Endometrium (tissue), 2 donors: ENCODE results near the gene ABHD4.
"Not testable (repeated sequence)": the region's sequence is repeated elsewhere in the genome, so short reads cannot be mapped to it uniquely, and the experiment has no call there.

Experiments
- FAIRE-seq: peaks from 2 replicates; lab custom pipeline; 2012; peaks lifted over from hg19 to GRCh38; lab: Jason Lieb, UNC
- donor health status: control.
- donor health status: control.

ABHD4 gene

GRCh38 chr14:22561661-22562579 lies 36.2 kb upstream of the ABHD4 start:
- no peak for FAIRE-seq

DNA sequence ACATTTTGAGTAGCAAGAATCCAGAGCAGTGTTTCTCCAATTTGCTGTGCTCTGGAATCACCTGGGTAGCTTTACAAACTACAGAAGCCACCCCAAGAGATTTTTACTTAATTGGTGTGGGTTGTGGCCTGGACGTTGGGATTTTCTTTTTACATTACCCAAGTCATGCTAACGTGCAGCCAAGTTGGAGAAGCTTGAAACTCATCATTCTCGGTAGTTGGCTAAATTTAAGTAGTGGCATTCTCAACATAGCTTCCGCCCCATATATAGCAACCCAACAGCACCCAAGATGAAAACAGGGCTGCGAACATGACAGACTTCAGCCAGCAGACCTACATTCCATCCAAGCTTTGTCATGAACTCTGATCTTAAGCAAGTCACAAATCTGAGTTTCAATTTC lies 34.1 kb upstream of the ABHD4 start:
- FAIRE-seq = no peak

- no peak for FAIRE-seq
Measured at GRCh38 chr14:22564463-22564862, 33.6 kb upstream of the ABHD4 start.

GRCh38 chr14:22565391-22565945 lies 32.6 kb upstream of the ABHD4 start:
- FAIRE-seq = no peak

GRCh38 chr14:22566266-22566665 lies 31.8 kb upstream of the ABHD4 start:
- FAIRE-seq = not testable (repeated sequence)

- FAIRE-seq = no peak
Measured at GRCh38 chr14:22566845-22567244, 31.3 kb upstream of the ABHD4 start.

GRCh38 chr14:22567437-22567836 lies 30.7 kb upstream of the ABHD4 start:
- no peak for FAIRE-seq

- no peak for FAIRE-seq
Measured at GRCh38 chr14:22569106-22569736, 28.9 kb upstream of the ABHD4 start.

DNA sequence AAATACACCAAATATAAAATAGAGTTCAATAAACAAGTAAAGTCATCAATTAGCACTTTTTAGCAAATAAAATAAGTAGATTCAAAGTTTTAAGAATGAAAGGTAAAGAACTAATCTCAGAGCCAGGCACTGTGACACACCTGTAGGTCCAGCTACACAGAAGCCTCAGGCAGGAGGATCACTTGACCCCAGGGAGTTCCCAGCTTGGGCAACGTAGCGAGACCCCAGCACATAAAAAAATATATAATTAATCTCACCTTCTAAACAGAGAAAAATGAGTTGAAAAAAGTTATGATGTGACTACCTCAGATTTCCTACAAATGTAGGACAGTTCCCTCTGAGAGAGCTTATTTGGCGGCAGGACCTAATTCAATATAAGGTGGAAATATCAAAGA lies 28.4 kb upstream of the ABHD4 start:
- FAIRE-seq = no peak

GRCh38 chr14:22570132-22570949 lies 27.8 kb upstream of the ABHD4 start:
- peak; percentile 87 for FAIRE-seq

DNA sequence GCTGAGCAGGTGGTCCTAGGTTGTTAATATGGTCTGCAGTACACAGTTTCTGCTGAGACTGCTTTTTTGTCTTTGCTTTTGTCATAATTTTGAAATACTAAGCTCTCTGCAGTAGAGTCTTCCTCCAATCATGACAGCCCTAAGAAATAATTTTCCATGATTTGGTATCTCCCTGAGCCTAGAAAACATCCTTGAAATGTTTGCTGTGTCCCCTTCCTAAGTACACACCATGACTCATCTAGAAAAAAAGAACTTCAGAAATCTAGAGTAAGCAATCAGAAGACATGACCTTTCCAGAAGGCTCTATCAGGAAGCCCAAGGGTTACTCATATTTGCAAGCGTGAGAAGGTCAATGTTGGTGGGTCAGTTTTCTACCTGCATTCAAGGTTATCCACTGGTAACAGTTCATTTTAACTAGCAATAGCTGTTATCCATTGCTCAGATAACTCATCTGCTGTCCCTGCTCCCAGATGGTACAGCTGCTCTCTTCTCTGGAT lies 25.5 kb upstream of the ABHD4 start:
- no peak for FAIRE-seq

DNA sequence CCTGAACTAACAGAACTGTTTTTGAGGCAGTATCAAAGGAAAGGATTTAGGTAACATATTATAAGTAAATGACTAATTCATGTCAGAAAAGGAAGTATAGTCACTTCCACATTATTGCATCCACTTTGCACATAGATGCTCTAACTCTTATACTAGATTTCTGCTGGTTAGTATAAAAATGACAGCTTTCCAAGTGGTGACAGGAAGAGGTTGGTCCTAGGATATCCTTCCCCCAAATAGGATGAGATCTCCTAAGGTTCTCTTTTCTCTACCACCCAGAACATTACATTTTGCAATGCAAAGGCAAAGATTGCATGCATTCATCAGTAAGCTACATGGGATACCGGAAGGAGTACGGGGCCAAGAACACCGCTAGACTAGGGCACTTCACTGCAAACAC lies 24.3 kb upstream of the ABHD4 start:
- no peak for FAIRE-seq

- no peak for FAIRE-seq
Measured at GRCh38 chr14:22577334-22577908, 20.7 kb upstream of the ABHD4 start.

DNA sequence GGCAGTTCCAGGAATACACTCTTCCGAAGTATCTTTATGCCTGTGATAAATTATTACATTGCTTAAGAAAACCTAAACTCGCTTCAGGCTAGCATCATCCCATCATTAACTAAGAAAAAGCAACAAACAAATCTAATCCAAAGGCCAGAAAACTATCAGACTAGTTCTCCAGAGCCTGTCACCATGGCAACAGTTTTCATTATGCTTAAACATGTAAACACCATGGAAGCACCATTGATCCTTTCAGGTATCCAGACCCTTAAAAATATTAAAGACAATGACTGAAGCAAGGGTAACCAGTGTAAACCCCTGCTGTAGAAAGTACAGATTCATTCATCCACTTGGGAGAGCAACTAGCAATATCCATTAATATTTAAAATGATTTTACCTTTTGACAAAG lies 18.9 kb upstream of the ABHD4 start:
- no peak for FAIRE-seq

DNA sequence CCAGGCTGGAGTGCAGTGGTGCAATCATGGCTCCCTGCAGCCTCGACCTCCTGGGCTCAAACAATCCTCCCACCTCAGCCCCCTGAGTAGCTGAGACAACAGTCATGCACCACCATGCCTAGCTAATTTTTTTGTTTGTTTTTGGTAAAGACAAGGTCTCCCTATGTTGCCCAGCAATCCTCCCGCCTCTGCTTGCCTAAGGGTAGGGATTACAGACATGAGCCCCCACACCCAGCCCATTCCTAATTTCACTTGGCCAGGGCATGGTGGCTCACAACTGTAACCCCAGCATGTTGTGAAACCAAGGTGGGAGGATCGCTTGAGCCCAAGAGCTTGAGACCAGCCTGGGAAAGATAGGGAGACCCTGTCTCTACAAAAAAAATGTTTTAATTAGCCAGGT lies 18.2 kb upstream of the ABHD4 start:
- FAIRE-seq = no peak

DNA sequence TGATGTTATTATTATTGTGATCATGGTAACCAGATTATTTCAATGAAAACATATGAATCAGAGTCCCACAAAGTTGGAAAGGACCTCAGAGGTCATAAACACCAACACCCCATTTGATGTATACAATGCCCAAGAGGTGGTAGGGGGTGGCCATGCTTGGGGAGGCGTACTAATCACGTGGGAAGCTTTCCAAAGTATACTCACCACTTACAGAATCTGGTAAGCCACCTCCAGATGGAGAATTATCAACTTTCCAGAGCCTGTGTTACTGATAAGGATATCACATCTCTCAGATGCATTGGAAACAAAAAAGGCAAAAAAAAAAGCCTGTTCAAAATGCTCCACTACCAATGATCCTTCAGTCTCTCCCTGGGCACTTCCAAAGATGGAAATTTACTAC lies 17.5 kb upstream of the ABHD4 start:
- no peak for FAIRE-seq

DNA sequence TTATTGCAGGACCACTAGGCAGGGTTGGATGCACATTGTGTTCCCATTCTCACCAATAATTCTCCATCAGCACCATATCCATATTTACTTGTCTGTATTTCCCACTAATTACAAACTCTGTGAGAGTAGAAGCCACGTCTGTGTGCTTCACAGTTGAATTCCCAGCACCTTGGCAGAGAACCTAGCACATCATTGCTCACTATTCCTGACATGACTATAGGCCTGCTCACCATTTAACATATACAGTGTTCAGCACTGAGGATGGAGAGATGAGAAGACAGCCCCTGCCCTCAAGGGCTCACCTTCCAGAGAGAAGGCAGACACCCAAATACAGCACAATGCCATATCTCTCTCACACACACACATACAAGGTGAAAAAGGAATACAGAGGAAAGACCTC lies 14.1 kb upstream of the ABHD4 start:
- no peak for FAIRE-seq

DNA sequence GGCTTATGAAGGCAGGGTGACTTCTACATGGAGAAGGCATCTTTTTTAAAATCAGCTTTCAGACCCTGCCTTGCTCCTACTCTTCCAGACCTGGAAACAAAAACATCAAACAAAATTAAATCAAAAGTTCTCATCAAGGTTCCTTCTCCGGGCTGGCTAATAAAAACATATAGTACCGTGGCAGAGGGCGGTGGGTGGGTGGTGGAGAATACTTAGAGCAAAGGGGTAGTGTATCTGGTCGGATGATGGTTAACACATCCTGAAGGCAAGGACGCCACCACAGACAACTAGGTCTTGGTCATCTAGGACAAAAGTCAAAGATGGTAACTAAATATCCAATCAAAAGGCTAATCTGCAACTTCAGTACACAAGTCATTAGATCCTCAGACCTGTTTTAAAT lies 10.9 kb upstream of the ABHD4 start:
- FAIRE-seq = no peak

DNA sequence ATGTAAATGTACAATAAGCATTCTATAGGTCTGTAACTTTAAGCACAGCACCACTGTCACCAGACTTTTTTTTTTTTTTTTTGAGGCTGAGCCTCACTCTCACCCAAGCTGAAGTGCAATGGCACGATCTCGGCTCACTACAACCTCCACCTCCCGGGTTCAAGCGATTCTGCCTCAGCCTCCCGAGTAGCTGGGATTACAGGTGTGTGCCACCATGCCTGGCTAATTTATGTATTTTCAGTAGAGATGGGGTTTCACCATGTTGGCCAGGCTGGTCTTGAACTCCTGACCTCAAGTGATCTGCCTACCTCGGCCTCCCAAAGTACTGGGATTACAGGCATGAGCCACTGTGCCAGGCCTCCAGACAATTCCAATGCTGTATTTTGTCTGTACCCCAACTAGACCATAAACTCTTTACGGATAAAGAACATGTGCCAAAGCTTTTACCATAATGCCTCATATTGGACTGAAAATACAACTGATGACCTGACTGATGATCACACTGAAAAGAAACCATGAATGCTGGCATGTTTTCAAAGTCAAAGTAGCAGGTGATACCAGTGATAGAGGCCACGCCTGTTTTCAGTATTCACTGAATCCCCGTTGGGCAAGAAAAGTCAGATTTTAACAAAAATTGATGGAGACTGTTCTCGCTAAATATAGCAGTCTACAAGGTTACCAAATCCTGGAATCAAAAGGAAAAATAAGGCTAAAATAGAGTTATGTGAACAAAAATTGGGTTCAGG lies 10.2 kb upstream of the ABHD4 start:
- FAIRE-seq = not testable (repeated sequence)

DNA sequence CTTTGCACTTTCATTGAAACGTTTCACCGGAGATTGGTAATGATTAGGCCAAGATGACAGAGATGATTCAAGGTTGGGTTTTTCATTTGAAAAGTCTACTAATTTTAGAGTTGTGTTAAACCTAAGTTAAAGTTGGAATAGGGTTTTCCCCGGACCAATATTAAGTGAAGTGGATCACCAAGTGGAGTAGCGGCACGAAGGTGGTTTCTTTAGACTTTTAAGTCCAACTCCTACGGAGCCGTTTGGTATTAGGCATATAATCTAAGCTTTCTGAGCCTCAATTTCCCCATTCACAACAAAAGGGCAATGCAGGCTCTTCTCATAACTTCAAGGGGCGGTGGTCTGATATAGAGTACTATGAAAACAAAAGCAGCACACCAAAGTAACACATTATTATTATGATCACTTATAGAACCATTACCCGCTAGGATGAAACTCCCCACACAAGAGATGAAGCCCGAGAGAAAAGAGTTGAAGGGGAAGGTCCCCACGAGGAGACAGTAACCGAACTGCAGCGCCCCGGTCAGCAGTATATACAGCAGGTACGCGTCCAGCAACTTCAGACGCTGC lies 9.5 kb upstream of the ABHD4 start:
- no peak for FAIRE-seq
